Measurements from ENCODE around the gene CFAP73. TPM values are rescaled to one million over a fixed set of nuclear protein-coding genes. Genes with fewer than 3 reads are reported as not detected.

The CFAP73 gene
- total RNA-seq, 2 donors from 2014 or later: not detected

DNA sequence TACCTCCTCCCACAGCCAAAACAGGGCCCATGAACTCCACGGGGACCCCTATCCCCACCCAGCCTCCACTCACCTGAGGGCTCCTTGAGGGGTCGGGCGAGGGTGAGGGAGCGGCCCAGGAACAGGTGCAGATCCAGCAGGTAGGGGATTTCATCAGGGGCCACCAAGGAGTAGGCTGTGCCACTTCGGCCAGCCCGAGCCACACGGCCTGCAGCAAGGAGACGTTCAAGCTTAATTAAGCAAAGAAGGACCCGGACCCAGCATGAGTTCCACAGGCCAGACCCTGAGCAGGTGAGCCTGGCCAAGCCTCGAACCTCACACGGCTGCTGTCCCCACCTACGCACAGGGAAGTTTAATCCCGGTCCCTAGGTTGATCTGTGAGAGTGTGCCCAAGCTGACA lies 20.2 kb downstream of the CFAP73 start:
- H3K27ac Mint-ChIP-seq: no peak overlapping the region
- no peaks in the 10 kb centered on the region for H3K9me3 Mint-ChIP-seq
- TF ChIP-seq CTCF (conservative IDR thresholded peaks at IDR 0.05): no peak
- Histone ChIP-seq H3K36me3 (ENCODE audit: control insufficient read depth, insufficient read depth, low read length) (peaks cover 79% of the 10 kb centered on the region), H3K9me3 (ENCODE audit: control insufficient read depth, low read length) (no peaks in the 10 kb centered on the region), H3K27ac (ENCODE audit: low read depth, low read length) (no peak overlapping the region), H3K4me1 (ENCODE audit: control insufficient read depth, insufficient read depth, low read length) (no peaks in the 10 kb centered on the region), H3K9ac (ENCODE audit: extremely low read depth, low read length, poor library complexity, severe bottlenecking) (no peak overlapping the region), H3K4me3 (ENCODE audit: low read length) (no peak overlapping the region), H3K27me3 (ENCODE audit: control insufficient read depth, insufficient read depth, low read length, poor library complexity, severe bottlenecking) (no peaks in the 10 kb centered on the region)
- H3K4me1 Mint-ChIP-seq: no peaks in the 10 kb centered on the region
- H3K4me3 Mint-ChIP-seq: no peak overlapping the region
- peaks cover 74% of the 10 kb centered on the region for H3K36me3 Mint-ChIP-seq (ENCODE audit: low read depth)
- WGBS, 2 experiments (ENCODE audit: insufficient coverage in 1 of 2, insufficient read length in 1 of 2): 95% methylated on average over 9 to 13 of the region's 13 CpGs
- DNase-seq: no peak
- no peaks in the 10 kb centered on the region for H3K27me3 Mint-ChIP-seq (ENCODE audit: insufficient read depth)

DNA sequence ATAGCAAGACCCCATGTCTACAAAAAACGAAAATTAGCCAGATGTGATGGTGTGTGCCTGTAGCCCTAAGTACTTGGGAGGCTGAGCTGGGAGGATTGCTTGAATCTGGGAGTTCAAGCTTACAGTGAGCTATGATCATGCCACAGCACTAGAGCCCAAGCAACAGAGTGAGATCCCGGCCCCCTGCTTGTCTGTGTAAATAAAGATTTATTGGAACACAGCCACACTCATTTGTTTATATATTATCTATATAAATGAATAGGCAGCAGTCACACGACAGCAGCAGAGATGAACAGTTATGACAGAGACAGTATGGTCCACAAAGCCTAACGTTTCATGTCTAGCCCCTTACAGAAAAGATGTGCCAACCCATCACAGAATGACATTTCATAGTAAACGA lies 20.9 kb downstream of the CFAP73 start:
- no peaks in the 10 kb centered on the region for H3K9me3 ChIP-seq (ENCODE audit: control insufficient read depth, low read length)
- no peaks in the 10 kb centered on the region for H3K4me1 Mint-ChIP-seq
- TF ChIP-seq CTCF (conservative IDR thresholded peaks at IDR 0.05): no peak
- no peaks in the 10 kb centered on the region for H3K4me1 ChIP-seq (ENCODE audit: control insufficient read depth, insufficient read depth, low read length)
- peaks cover 72% of the 10 kb centered on the region for H3K36me3 Mint-ChIP-seq (ENCODE audit: low read depth)
- WGBS, 2 experiments (ENCODE audit: insufficient coverage in 1 of 2, insufficient read length in 1 of 2): 90 to 93% methylated on average over 3 of the region's 5 CpGs
- H3K4me3 ChIP-seq (ENCODE audit: low read length): no peak overlapping the region
- no peak overlapping the region for H3K4me3 Mint-ChIP-seq
- no peak overlapping the region for H3K27ac ChIP-seq (ENCODE audit: low read depth, low read length)
- H3K27ac Mint-ChIP-seq: no peak overlapping the region
- H3K27me3 Mint-ChIP-seq (ENCODE audit: insufficient read depth): no peaks in the 10 kb centered on the region
- DNase-seq: no peak
- peaks cover 73% of the 10 kb centered on the region for H3K36me3 ChIP-seq (ENCODE audit: control insufficient read depth, insufficient read depth, low read length)
- H3K27me3 ChIP-seq (ENCODE audit: control insufficient read depth, insufficient read depth, low read length, poor library complexity, severe bottlenecking): no peaks in the 10 kb centered on the region
- H3K9me3 Mint-ChIP-seq: no peaks in the 10 kb centered on the region
- no peak overlapping the region for H3K9ac ChIP-seq (ENCODE audit: extremely low read depth, low read length, poor library complexity, severe bottlenecking)

DNA sequence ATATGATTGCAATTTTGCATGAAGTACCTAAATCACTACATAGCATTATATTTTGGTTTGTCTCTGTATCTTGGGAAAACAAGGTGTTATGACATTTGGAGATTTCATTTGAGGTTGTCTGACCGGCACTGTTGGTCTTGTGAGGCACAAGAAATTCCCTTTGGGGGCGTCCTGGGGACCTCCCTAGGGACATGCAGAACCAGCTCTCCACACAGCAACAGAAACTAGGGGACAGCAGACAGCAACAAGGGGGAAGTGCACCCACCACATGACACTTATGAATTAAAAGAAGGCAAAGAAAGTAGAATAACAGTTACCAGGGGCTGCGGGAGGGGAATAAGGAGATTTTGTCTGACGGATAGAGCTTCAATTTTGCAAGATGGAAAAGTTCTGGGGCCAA lies 21.4 kb downstream of the CFAP73 start:
- no peak overlapping the region for H3K27ac Mint-ChIP-seq
- H3K36me3 Mint-ChIP-seq (ENCODE audit: low read depth): peaks cover 72% of the 10 kb centered on the region
- H3K27ac ChIP-seq (ENCODE audit: low read depth, low read length): no peak overlapping the region

More for the DNA sequence above, 21.4 kb downstream of the CFAP73 start:
- Mint-ChIP-seq H3K27me3 (ENCODE audit: insufficient read depth) (no peaks in the 10 kb centered on the region), H3K4me3 (no peak overlapping the region), H3K4me1 (no peaks in the 10 kb centered on the region), H3K9me3 (no peaks in the 10 kb centered on the region)
- no peaks in the 10 kb centered on the region for H3K9me3 ChIP-seq (ENCODE audit: control insufficient read depth, low read length)
- WGBS, 2 experiments (ENCODE audit: insufficient coverage in 1 of 2, insufficient read length in 1 of 2): 95 to 100% methylated on average over 2 to 4 of the region's 4 CpGs
- H3K27me3 ChIP-seq (ENCODE audit: control insufficient read depth, insufficient read depth, low read length, poor library complexity, severe bottlenecking): no peaks in the 10 kb centered on the region
- no peak for DNase-seq
- TF ChIP-seq CTCF (conservative IDR thresholded peaks at IDR 0.05): no peak
- no peak overlapping the region for H3K4me3 ChIP-seq (ENCODE audit: low read length)
- peaks cover 69% of the 10 kb centered on the region for H3K36me3 ChIP-seq (ENCODE audit: control insufficient read depth, insufficient read depth, low read length)
- H3K4me1 ChIP-seq (ENCODE audit: control insufficient read depth, insufficient read depth, low read length): no peaks in the 10 kb centered on the region
- no peak overlapping the region for H3K9ac ChIP-seq (ENCODE audit: extremely low read depth, low read length, poor library complexity, severe bottlenecking)

Data from endodermal cell (in vitro differentiated cells).